Measurements from ENCODE around the gene ZFP62. TPM values are rescaled to one million over a fixed set of nuclear protein-coding genes. Genes with fewer than 3 reads are reported as not detected.

ZFP62 gene
- total and polyA plus RNA-seq, 2 of the 4 experiments (the other 2 are of a cell fraction), result 8.2 to 20.3 TPM

- Histone ChIP-seq H3K27me3 (ENCODE audit: control insufficient read depth, insufficient read depth, low read length) (no peaks in the 10 kb centered on the region), H3K36me3 (ENCODE audit: control insufficient read depth, insufficient read depth, low read length) (peaks cover 38% of the 10 kb centered on the region), H3K4me3 (ENCODE audit: insufficient read depth, low read depth, low read length) (no peak overlapping the region), H4K20me1 (ENCODE audit: insufficient read depth, low read length) (no peaks in the 10 kb centered on the region), H2BK20ac (ENCODE audit: low read depth, low read length) (no peak overlapping the region), H4K8ac (ENCODE audit: low read depth in 2 of 2, low read length in 2 of 2) (no peak overlapping the region), H2BK15ac (ENCODE audit: low read depth, low read length) (no peak overlapping the region), H3K4ac (ENCODE audit: low read depth, low read length) (no peak overlapping the region), H3K9me1 (ENCODE audit: insufficient read depth, low read length) (no peaks in the 10 kb centered on the region; the same call in 1 of the 2 replicates), H2AFZ (replicated peaks; ENCODE audit: low read length, poor library complexity) (no peak overlapping the region), H2BK120ac (ENCODE audit: low read depth, low read length) (no peak overlapping the region), H3K27ac (ENCODE audit: insufficient read depth, low read length) (no peak overlapping the region), H3K23ac (ENCODE audit: low read depth, low read length) (no peak overlapping the region), H3K4me2 (ENCODE audit: low read depth, low read length) (no peak overlapping the region), H4K5ac (ENCODE audit: low read depth, low read length) (no peak overlapping the region), H3K79me1 (ENCODE audit: low read depth in 1 of 2, low read length in 2 of 2) (peaks cover 7 to 18% of the 10 kb centered on the region in 2 experiments), H2AK9ac (replicated peaks; ENCODE audit: low read depth, low read length, poor library complexity) (no peak overlapping the region), H3K56ac (ENCODE audit: extremely low read depth, insufficient read depth, low read length) (no peak overlapping the region), H3K4me1 (ENCODE audit: control insufficient read depth, insufficient read depth, low read length) (no peaks in the 10 kb centered on the region), H3K14ac (replicated peaks; ENCODE audit: low read depth, low read length) (no peak overlapping the region), H2AK5ac (ENCODE audit: low read depth, low read length) (no peak overlapping the region), H2BK5ac (ENCODE audit: low read depth, low read length, poor library complexity, severe bottlenecking) (no peak overlapping the region), H3K18ac (ENCODE audit: low read depth, low read length) (no peak overlapping the region), H3K9me3 (ENCODE audit: control insufficient read depth, insufficient read depth, low read length) (peaks cover 34% of the 10 kb centered on the region), H3K9ac (ENCODE audit: low read depth, low read length) (no peak overlapping the region), H4K91ac (ENCODE audit: insufficient read depth, low read depth, low read length) (no peak overlapping the region)
- intact Hi-C loops (cut with micrococcal nuclease), result no loop called here
- TF ChIP-seq POLR2A (IDR thresholded peaks at IDR 0.05; ENCODE audit: low read depth, low read length) (no peak), CEBPB (IDR thresholded peaks at IDR 0.05; ENCODE audit: low read depth, low read length) (no peak), BHLHE40 (IDR thresholded peaks at IDR 0.05; ENCODE audit: low read depth, low read length) (no peak), MAZ (IDR thresholded peaks at IDR 0.05; ENCODE audit: borderline replicate concordance, low read depth, low read length) (no peak), ELK1 (IDR thresholded peaks at IDR 0.05; ENCODE audit: borderline replicate concordance, low read depth, low read length) (no peak), RFX5 (IDR thresholded peaks at IDR 0.05; ENCODE audit: low read depth, low read length) (no peak), CHD1 (IDR thresholded peaks at IDR 0.05; ENCODE audit: low read depth, low read length) (no peak)
- dilution Hi-C loops (cut with HindIII; ENCODE audit: low sequenced_read_pairs, unreplicated experiment), result no loop called here
- DNase-seq, result no peak
- in situ Hi-C loops (cut with MboI; ENCODE audit: low sequenced_read_pairs), result no loop called here
- CTCF ChIA-PET, result interaction anchor here (0.6 kb wide), 2 partner anchors 314 to 405 kb away, joined by 5 to 8 read pairs; no protein-coding TSS in a partner anchor
- POLR2A ChIA-PET (ENCODE audit: unreplicated experiment), result no interaction called here
- no peak for ATAC-seq (ENCODE audit: low read depth)
- 80% methylated on average over 4 of the region's 13 CpGs; no CpG with 5 or more reads in 1 of the 2 experiments for WGBS, 2 experiments (ENCODE audit: extremely low coverage in 2 of 2, insufficient read length in 1 of 2)
- no TSS peak for BruUV-seq (replicated peaks)
These were observed 7.8 kb downstream of the ZFP62 start for GRCh38 chr5:180853121-180853847.

All from IMR-90 (cell line).